AG09309 (cell line): ENCODE measurements around the gene C6orf47.

ENCODE experiments used
- DNase-seq: peaks from one replicate; pipeline ENCODE4 v3.0.0-alpha.2; 2010; ENCODE audit warnings: low read depth
- H3K4me3 ChIP-seq: 2 replicates; pipeline ENCODE4 v1.5.1; 2011; ENCODE audit warnings: mild to moderate bottlenecking, low read depth, low read length, moderate library complexity; ENCODE audit not compliant: control insufficient read depth
- CTCF ChIP-seq: IDR thresholded peaks from 2 replicates; pipeline ENCODE4 v1.5.1; 2011; ENCODE audit warnings: mild to moderate bottlenecking, low read depth, low read length, inconsistent platforms; ENCODE audit not compliant: insufficient read depth, control insufficient read depth; ENCODE audit errors: missing control alignments

The C6orf47 gene

DNA sequence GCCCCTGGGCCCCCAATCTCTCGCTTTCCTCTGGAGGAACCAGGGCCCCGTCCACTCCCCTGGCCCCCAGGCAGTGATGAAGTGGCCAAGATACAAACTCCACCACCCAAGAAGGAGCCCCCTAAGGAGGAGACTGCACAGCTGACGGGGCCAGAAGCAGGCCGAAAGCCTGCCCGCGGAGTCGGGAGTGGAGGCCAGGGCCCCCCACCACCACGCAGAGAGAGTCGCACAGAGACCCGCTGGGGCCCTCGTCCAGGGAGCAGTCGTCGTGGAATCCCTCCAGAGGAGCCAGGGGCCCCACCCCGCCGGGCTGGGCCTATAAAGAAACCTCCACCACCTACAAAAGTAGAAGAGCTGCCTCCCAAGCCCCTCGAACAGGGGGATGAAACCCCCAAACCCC lies 29.4 kb downstream of the C6orf47 start:
- H3K4me3 ChIP-seq: no peak overlapping the region
- no peak for DNase-seq
- no peak for TF ChIP-seq CTCF

DNA sequence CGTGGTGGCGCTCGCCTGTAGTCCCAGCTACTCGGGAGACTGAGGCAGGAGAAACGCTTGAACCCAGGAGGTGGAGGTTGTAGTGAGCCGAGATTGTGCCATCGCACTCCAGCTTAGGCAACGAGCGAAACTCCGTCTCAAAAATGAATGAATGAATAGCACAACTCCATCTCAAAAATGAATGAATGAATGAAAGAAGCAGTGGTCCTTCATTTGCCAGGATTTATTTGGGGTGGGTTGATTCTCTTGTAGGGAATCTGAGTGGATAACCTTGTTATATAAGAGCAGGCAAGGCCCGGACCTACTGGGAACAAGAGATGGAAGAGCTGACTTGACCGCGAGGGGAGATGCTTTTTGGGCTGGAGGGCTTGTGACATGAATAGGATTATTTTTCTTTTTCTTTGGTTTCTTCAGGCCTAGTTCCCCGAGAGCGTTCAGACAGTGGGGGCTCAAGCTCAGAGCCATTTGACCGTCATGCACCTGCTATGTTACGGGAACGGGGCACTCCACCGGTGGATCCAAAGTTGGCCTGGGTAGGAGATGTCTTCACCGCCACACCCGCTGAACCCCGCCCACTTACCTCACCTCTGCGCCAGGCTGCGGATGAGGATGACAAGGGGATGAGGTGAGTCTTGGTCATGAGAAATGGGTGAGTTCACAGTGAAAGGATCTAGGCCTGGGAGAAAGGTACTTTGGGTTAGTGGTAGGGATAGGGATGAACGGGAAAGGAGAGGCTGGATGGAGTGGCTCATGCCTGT lies 30.2 kb downstream of the C6orf47 start:
- DNase-seq: no peak
- TF ChIP-seq CTCF: no peak
- H3K4me3 ChIP-seq: no peak overlapping the region

DNA sequence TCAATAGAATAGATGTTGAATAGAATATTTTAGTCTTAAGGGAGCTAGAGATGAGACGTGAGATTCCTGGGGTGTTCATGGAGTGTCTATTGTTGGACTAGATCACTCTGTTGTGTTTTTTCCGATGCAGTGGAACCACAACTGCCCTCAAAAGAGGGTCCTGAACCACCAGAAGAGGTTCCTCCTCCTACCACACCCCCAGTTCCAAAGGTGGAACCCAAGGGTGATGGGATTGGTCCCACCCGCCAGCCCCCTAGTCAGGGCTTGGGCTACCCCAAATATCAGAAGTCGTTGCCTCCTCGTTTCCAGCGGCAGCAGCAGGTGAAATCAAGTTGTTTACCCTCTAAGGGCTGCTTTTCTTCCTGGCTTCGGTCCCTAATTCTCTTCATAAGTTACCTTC lies 31.6 kb downstream of the C6orf47 start:
- no peak overlapping the region for H3K4me3 ChIP-seq
- TF ChIP-seq CTCF: no peak
- DNase-seq: no peak

DNA sequence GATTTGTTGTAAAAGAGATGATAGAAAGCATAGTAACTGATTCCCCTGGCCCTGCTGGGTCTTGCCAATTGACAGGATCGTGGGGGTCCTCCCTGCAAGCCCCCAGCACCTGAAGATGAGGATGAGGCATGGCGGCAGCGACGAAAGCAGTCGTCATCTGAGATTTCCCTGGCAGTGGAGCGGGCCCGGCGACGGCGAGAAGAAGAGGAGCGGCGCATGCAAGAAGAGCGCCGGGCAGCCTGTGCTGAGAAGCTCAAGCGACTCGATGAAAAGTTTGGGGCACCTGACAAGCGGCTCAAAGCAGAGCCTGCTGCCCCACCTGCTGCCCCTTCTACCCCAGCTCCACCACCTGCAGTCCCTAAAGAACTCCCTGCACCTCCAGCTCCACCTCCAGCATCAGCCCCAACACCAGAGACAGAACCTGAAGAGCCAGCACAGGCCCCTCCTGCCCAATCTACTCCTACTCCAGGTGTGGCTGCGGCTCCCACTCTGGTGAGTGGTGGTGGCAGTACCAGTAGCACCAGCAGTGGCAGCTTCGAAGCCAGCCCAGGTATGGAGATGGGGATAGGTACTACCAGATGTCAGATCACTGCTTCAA lies 32.8 kb downstream of the C6orf47 start:
- no peak overlapping the region for H3K4me3 ChIP-seq
- TF ChIP-seq CTCF: no peak
- no peak for DNase-seq

DNA sequence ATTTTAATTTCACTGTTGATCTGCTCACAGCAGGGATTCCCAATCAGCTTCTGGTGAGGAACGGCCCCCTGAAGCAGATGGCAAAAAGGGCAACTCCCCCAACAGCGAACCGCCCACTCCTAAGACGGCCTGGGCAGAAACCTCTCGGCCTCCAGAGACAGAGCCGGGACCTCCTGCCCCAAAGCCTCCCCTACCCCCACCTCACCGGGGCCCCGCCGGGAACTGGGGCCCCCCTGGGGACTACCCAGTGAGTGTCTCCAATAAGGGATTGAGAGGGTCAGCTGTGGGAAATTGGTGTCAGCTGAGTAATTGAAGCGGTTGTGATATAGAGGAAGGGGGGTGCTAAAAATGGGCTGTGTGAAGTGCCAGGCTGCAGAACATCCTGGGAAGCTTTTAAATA lies 33.6 kb downstream of the C6orf47 start:
- no peak for TF ChIP-seq CTCF
- no peak overlapping the region for H3K4me3 ChIP-seq

GRCh38 chr6:31624070-31624469 lies 36.5 kb downstream of the C6orf47 start:
- no peak for DNase-seq
- TF ChIP-seq CTCF: no peak
- H3K4me3 ChIP-seq: no peak overlapping the region

More for the DNA sequence above, 33.6 kb downstream of the C6orf47 start:
- DNase-seq: no peak
